Keratinocyte (primary cell): Measurements from ENCODE around the gene KDM4B. TPM values are rescaled to one million over a fixed set of nuclear protein-coding genes. Genes with fewer than 3 reads are reported as not detected.
A peak's percentile ranks its signal among the peaks of the same experiment; 100 is the strongest.

ENCODE experiments used
- DNase-seq: peaks from one replicate; pipeline ENCODE4 v3.0.0-alpha.2; 2011; ENCODE audit warnings: low read depth, missing footprints, low spot score
- FAIRE-seq: peaks from 2 replicates; lab custom pipeline; 2011; peaks lifted over from hg19 to GRCh38; lab: Jason Lieb, UNC
- H2AFZ ChIP-seq: 2 replicates; pipeline ENCODE4 v1.6.0; 2012; ENCODE audit warnings: low read length, control low read depth, inconsistent platforms; ENCODE audit not compliant: control insufficient read depth
- H3K27ac ChIP-seq: 2 replicates; pipeline ENCODE4 v1.5.1; 2011; ENCODE audit warnings: low read length; ENCODE audit not compliant: control insufficient read depth, insufficient read depth
- H3K27me3 ChIP-seq: 3 replicates; pipeline ENCODE4 v1.6.0; 2011; ENCODE audit warnings: low read length; ENCODE audit not compliant: control insufficient read depth, insufficient read depth; ENCODE audit errors: extremely low read depth
- H3K36me3 ChIP-seq, 2 experiments: 2 replicates in 1 of 2; 3 replicates in 1 of 2; pipeline ENCODE4 v1.5.1; 2011; ENCODE audit warnings: low read length in 2 of 2, mild to moderate bottlenecking in 1 of 2; ENCODE audit not compliant: control insufficient read depth in 2 of 2, insufficient read depth in 2 of 2; ENCODE audit errors: extremely low read depth in 1 of 2
- H3K4me1 ChIP-seq: 3 replicates; pipeline ENCODE4 v1.5.1; 2011; ENCODE audit warnings: low read length; ENCODE audit not compliant: control insufficient read depth, insufficient read depth; ENCODE audit errors: extremely low read depth
- H3K4me2 ChIP-seq: 3 replicates; pipeline ENCODE4 v1.6.0; 2011; ENCODE audit warnings: low read depth, low read length; ENCODE audit not compliant: control insufficient read depth, insufficient read depth; ENCODE audit errors: extremely low read depth
- H3K4me3 ChIP-seq, 3 experiments: fragments of 200-600 bp in 1 of 3; sonication (generic) in 1 of 3; 2 replicates in 2 of 3; 3 replicates in 1 of 3; pipeline ENCODE4 v1.5.1; 2011 to 2016; ENCODE audit warnings: low read length in 3 of 3, mild to moderate bottlenecking in 3 of 3, control low read depth in 2 of 3, inconsistent platforms in 1 of 3, low read depth in 1 of 3, mixed read lengths in 1 of 3, mixed run types in 1 of 3, moderate library complexity in 1 of 3; ENCODE audit not compliant: control insufficient read depth in 2 of 3, insufficient read depth in 2 of 3; ENCODE audit errors: extremely low read depth in 1 of 3
- H3K79me2 ChIP-seq: 2 replicates; pipeline ENCODE4 v1.6.0; 2012; ENCODE audit warnings: low read length; ENCODE audit not compliant: control insufficient read depth, insufficient read depth
- H3K9ac ChIP-seq: 3 replicates; pipeline ENCODE4 v1.6.0; 2011; ENCODE audit warnings: low read length; ENCODE audit not compliant: control insufficient read depth, insufficient read depth; ENCODE audit errors: extremely low read depth
- H3K9me1 ChIP-seq: 3 replicates; pipeline ENCODE4 v1.6.0; 2011; ENCODE audit warnings: low read length; ENCODE audit not compliant: control insufficient read depth, insufficient read depth; ENCODE audit errors: extremely low read depth
- H3K9me3 ChIP-seq: 2 replicates; pipeline ENCODE4 v1.5.1; 2012; ENCODE audit warnings: low read depth, low read length; ENCODE audit not compliant: control insufficient read depth
- H4K20me1 ChIP-seq: 3 replicates; pipeline ENCODE4 v1.6.0; 2011; ENCODE audit warnings: low read length; ENCODE audit not compliant: control insufficient read depth, insufficient read depth; ENCODE audit errors: extremely low read depth
- EZH2 ChIP-seq: IDR thresholded peaks from one replicate; pipeline ENCODE4 v1.6.1; 2012; ENCODE audit warnings: inconsistent platforms, mild to moderate bottlenecking, low read length, moderate library complexity
- dilution Hi-C: fragments of 300-500 bp; cut with MboI; formaldehyde crosslinking; loops from one replicate; pipeline ENCODE4 v1.7.0; 2020; ENCODE audit warnings: low sequenced_read_pairs; ENCODE audit not compliant: extremely low pct_ligation_motif_present
- polyA plus RNA-seq, 5 experiments: library from polyadenylated mRNA; depleted of rRNA in 3 of 5; stranded (reverse) in 3 of 5; stranded (forward) in 1 of 5; unstranded in 1 of 5; fragments of >200 nt; gene quantifications; 1 replicate in 1 of 5; 2 replicates in 3 of 5; 3 replicates in 1 of 5; pipeline versions ENCODE4 v1.2.1 to v1.2.3, GENCODE V29; 2011 to 2012; ENCODE audit warnings: missing spikeins in 2 of 5, low read depth in 1 of 5, low replicate concordance in 1 of 5
- TF ChIP-seq, protein P1 (sequence below), 3 experiments: IDR thresholded peaks in 1 of 3; conservative IDR thresholded peaks in 1 of 3; optimal IDR thresholded peaks in 1 of 3; 2 replicates in 2 of 3; 3 replicates in 1 of 3; pipeline versions ENCODE3 to v1.5.1; 2011; ENCODE audit warnings: low read length in 3 of 3, mild to moderate bottlenecking in 3 of 3, moderate library complexity in 2 of 3, control low read depth in 1 of 3, inconsistent platforms in 1 of 3; ENCODE audit not compliant: insufficient read depth in 2 of 3; ENCODE audit errors: extremely low read depth in 1 of 3

KDM4B gene
- polyA plus RNA-seq, 1 donor (not counting 4 experiments of a cell fraction or from before 2014, with no cell fraction given), result 6.2 TPM

DNA sequence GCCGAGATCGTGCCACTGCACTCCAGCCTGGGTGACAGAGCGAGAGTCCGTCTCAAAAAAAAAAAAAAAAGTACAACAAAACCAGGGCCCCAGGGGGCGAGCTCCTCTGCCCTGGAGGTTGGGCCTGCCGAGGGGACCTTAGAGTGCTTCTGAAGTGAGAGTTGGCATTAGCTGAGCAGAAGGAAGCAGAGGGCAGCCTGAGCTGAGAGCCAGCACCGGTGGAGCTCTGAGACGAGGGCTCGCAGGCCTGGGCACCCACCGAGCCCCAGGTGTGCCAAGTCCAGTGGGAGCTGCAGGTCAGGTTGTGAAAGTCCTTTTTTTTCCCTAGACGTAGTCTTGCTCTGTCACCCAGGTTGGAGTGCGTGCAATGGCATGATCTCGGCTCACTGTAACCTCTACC lies 46.0 kb downstream of the KDM4B start:
- peaks cover 50% of the 10 kb centered on the region for H3K79me2 ChIP-seq

DNA sequence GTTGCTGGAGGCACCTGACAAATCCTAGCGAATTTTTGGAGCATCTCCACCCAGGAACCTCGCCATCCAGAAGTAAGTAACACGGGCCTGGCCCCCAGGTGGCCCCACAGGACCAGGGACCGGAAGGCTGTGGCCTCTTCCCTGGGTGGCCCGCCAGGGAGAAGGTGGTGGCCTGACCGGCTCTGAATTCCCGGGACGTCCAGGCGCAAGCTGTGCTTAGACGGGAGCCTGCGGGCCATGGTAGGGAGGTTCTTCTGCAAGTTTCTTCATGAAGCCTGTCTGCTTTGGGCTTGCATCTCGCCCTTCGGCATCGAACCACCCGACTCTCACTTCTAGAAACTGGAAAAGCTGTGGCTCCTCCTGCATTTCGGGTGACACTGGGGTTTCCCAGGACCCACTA lies 47.4 kb downstream of the KDM4B start:
- FAIRE-seq (peak; percentile 56), DNase-seq (no peak)
- Histone ChIP-seq H3K4me1 (peaks cover 17% of the 10 kb centered on the region), H3K27ac (no peak overlapping the region), H4K20me1 (no peaks in the 10 kb centered on the region), H3K9me3 (no peaks in the 10 kb centered on the region), H3K27me3 (no peaks in the 10 kb centered on the region), H3K36me3 (peaks cover 4 to 12% of the 10 kb centered on the region in 2 experiments), H2AFZ (peak overlapping the region; percentile 37), H3K9me1 (no peaks in the 10 kb centered on the region), H3K4me3 (no peak overlapping the region), H3K4me2 (peak overlapping the region; percentile 0), H3K9ac (peak overlapping the region; percentile 13), H3K79me2 (peaks cover 47% of the 10 kb centered on the region)
- no peak for TF ChIP-seq EZH2
- TF ChIP-seq, protein P1, sequence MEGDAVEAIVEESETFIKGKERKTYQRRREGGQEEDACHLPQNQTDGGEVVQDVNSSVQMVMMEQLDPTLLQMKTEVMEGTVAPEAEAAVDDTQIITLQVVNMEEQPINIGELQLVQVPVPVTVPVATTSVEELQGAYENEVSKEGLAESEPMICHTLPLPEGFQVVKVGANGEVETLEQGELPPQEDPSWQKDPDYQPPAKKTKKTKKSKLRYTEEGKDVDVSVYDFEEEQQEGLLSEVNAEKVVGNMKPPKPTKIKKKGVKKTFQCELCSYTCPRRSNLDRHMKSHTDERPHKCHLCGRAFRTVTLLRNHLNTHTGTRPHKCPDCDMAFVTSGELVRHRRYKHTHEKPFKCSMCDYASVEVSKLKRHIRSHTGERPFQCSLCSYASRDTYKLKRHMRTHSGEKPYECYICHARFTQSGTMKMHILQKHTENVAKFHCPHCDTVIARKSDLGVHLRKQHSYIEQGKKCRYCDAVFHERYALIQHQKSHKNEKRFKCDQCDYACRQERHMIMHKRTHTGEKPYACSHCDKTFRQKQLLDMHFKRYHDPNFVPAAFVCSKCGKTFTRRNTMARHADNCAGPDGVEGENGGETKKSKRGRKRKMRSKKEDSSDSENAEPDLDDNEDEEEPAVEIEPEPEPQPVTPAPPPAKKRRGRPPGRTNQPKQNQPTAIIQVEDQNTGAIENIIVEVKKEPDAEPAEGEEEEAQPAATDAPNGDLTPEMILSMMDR (optimal IDR thresholded peaks at IDR 0.05 in 1 of 3, IDR thresholded peaks at IDR 0.05 in 1 of 3, conservative IDR thresholded peaks at IDR 0.05 in 1 of 3; ENCODE audit: extremely low read depth in 1 of 3, insufficient read depth in 2 of 3, low read length in 3 of 3), result no peak
- dilution Hi-C loops, result no loop called here

More for the DNA sequence above, 46.0 kb downstream of the KDM4B start:
- Histone ChIP-seq H3K4me3 (no peak overlapping the region), H3K27me3 (no peaks in the 10 kb centered on the region), H3K9me1 (no peaks in the 10 kb centered on the region), H3K9me3 (no peaks in the 10 kb centered on the region), H2AFZ (no peak overlapping the region), H3K4me1 (peaks cover 17% of the 10 kb centered on the region), H3K27ac (no peak overlapping the region), H4K20me1 (no peaks in the 10 kb centered on the region), H3K9ac (no peak overlapping the region), H3K4me2 (no peak overlapping the region), H3K36me3 (peaks cover 0 to 14% of the 10 kb centered on the region in 2 experiments)
- FAIRE-seq (no peak), DNase-seq (no peak)
- dilution Hi-C loops, result no loop called here
- TF ChIP-seq, protein P1 (optimal IDR thresholded peaks at IDR 0.05 in 1 of 3, IDR thresholded peaks at IDR 0.05 in 1 of 3, conservative IDR thresholded peaks at IDR 0.05 in 1 of 3; ENCODE audit: extremely low read depth in 1 of 3, insufficient read depth in 2 of 3, low read length in 3 of 3), result no peak
- TF ChIP-seq EZH2, result no peak
